GM10266 (cell line): Measurements from ENCODE around the gene SCNN1B.

Experiments
- DNase-seq: peaks from one replicate; pipeline ENCODE4 v3.0.0; 2012; ENCODE audit errors: extremely low spot score
- CTCF ChIP-seq: IDR thresholded peaks from 2 replicates; pipeline ENCODE4 v1.5.1; 2012; ENCODE audit warnings: mild to moderate bottlenecking, low read depth; ENCODE audit not compliant: control insufficient read depth, insufficient read depth; ENCODE audit errors: missing control alignments

Gene SCNN1B

DNA sequence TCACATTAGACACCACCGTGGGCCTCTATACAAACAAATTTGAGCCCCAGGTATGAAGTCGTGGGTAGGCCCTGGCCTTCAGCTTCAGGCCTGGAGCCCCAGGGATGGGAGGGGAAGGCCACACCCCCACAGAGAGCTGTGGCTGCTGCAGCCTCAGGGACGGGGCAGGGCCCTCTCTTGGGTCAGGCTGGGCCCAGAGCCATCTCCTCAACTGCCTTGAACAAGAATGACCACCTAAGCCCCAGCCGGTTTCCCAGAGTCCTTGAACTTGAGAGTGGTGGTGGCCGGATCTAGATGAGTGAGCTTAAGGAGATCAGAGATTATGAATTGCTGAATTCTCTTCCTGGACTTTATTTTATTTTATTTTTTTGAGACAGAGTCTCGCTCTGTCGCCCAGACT lies 18.6 kb downstream of the SCNN1B start:
- TF ChIP-seq CTCF = no peak
- DNase-seq = no peak

- no peak for DNase-seq
- no peak for TF ChIP-seq CTCF
Observed at GRCh38 chr16:23321206-23321875, 19.2 kb downstream of the SCNN1B start.

GRCh38 chr16:23323224-23324030 lies 21.3 kb downstream of the SCNN1B start:
- peak; percentile 43 for DNase-seq
- no peak for TF ChIP-seq CTCF

DNA sequence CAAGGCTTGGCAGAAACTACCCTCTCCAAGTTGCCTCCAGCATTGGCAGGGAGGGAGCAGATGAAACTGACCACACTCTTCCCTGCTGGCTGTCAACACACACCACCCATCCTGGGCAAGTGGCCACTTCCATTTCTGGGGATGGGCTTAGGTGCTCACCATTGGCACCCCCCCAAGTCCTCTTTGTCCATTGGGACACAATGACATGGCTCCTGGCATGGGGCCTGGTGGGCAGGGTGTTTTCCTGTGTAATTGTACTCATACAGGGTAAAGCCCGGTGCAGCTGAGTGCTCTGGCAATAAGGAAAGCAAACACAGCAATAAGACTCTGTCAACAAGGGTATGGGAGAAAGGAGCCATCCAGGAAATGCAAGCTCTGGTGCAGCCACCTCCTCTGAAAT lies 22.6 kb downstream of the SCNN1B start:
- DNase-seq = no peak
- no peak for TF ChIP-seq CTCF

DNA sequence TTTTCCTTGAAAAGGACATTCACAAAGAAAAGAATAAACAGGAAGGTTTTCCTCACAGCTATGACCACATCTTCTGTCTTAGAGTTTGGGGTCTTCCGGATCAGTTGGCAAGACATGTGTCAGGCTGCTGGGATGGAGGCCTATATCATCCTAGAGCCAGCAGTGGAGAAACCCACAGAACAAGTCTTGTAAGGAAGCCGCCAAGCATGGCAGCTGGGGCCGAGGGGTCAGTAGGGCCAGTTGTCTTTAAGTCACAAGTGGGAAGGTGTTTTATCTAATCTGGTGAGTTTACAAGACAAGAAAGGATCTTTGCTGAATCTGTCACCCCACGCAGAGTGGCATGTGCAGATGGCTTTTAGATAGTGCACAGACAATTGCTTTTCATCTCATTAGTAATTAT lies 25.7 kb downstream of the SCNN1B start:
- TF ChIP-seq CTCF = no peak
- no peak for DNase-seq

- DNase-seq = no peak
- TF ChIP-seq CTCF = no peak
Observed at GRCh38 chr16:23330161-23330560, 28.1 kb downstream of the SCNN1B start.
